K562 (cell line): ENCODE data around the gene DYRK1A. TPM values are rescaled to one million over a fixed set of nuclear protein-coding genes. Genes with fewer than 3 reads are reported as not detected.

Experiments
- JUNB ChIP-seq: fragments of 450-650 bp; formaldehyde crosslinking; conservative IDR thresholded peaks from 2 replicates; pipeline ENCODE4 v1.4.0; 2020; ENCODE audit warnings: mild to moderate bottlenecking
- L3MBTL2 ChIP-seq: fragments of 450-650 bp; IDR thresholded peaks from 2 replicates; pipeline ENCODE4 v1.6.1; 2016; ENCODE audit warnings: mild to moderate bottlenecking, moderate library complexity
- LCOR ChIP-seq: sonication (generic); formaldehyde crosslinking; IDR thresholded peaks from 2 replicates; pipeline ENCODE4 v1.8.0; 2022; ENCODE audit warnings: mild to moderate bottlenecking, missing genetic modification reagents
- RBM14 ChIP-seq: fragments of 200-400 bp; formaldehyde crosslinking; IDR thresholded peaks from 2 replicates; pipeline ENCODE4 v1.6.1; 2018; ENCODE audit warnings: low read depth, mild to moderate bottlenecking, low read length, moderate library complexity, borderline replicate concordance; ENCODE audit not compliant: insufficient read depth
- SNIP1 ChIP-seq: fragments of 450-650 bp; IDR thresholded peaks from 2 replicates; pipeline ENCODE4 v1.7.1; 2017; ENCODE audit warnings: low read depth, mild to moderate bottlenecking
- TBL1XR1 ChIP-seq, 2 experiments: IDR thresholded peaks; 2 replicates each; pipeline ENCODE4 v1.6.1; 2012; ENCODE audit warnings: improper control_type of control experiment in 2 of 2, low read length in 2 of 2, mild to moderate bottlenecking in 1 of 2
- THRAP3 ChIP-seq: fragments of 450-650 bp; IDR thresholded peaks from 2 replicates; pipeline ENCODE4 v1.6.1; 2016; ENCODE audit warnings: mild to moderate bottlenecking, inconsistent platforms, borderline replicate concordance
- XRCC4 ChIP-seq: IDR thresholded peaks from one replicate; pipeline ENCODE4 v1.6.1; 2011; ENCODE audit not compliant: insufficient read depth, insufficient read length; ENCODE audit errors: extremely low read depth
- ZFX ChIP-seq: sonication (generic); formaldehyde crosslinking; IDR thresholded peaks from 2 replicates; pipeline ENCODE4 v1.8.0; 2022; ENCODE audit warnings: mild to moderate bottlenecking, missing genetic modification reagents, moderate library complexity
- ZNF436 ChIP-seq: fragments of 250-450, 450-650 bp; sonication (Bioruptor Pico); formaldehyde crosslinking; IDR thresholded peaks from 2 replicates; pipeline ENCODE4 v1.7.0; 2020; ENCODE audit warnings: mild to moderate bottlenecking
- polyA plus RNA-seq, 8 experiments: library from polyadenylated mRNA; depleted of rRNA in 4 of 8; stranded (reverse) in 5 of 8; unstranded in 3 of 8; fragments of >200 nt; fragmentation: Nextera tagmentation in 2 of 8; fragmentation: Illumina TruSeq in 1 of 8; extraction: Ambion mirVana in 2 of 8; extraction: Trizol in 1 of 8; gene quantifications; 2 replicates each; pipeline versions ENCODE4 v1.2.1 to v1.2.3, GENCODE V29; 2011 to 2014; ENCODE audit warnings: inconsistent platforms in 1 of 8, missing spikeins in 1 of 8
- total RNA-seq, 7 experiments: library from RNA; depleted of rRNA in 6 of 7; stranded (reverse); fragments of >200 nt in 6 of 7; fragmentation: Illumina TruSeq in 2 of 7; extraction: Trizol in 2 of 7; gene quantifications; 2 replicates each; pipeline versions ENCODE4 v1.2.1 to v1.2.3, GENCODE V29; 2011 to 2021; ENCODE audit warnings: low replicate concordance in 1 of 7
- TF ChIP-seq, protein P1 (sequence below): fragments of 450-650 bp; IDR thresholded peaks from 2 replicates; pipeline ENCODE4 v1.6.1; 2017; ENCODE audit warnings: antibody characterized with exemption, mild to moderate bottlenecking
- TF ChIP-seq, protein P2 (sequence below): sonication (generic); formaldehyde crosslinking; IDR thresholded peaks from 2 replicates; pipeline ENCODE4 v1.8.1; 2022; ENCODE audit warnings: missing genetic modification reagents

The DYRK1A gene
- total and polyA plus RNA-seq, 9 of the 15 experiments (the other 6 are each of a cell fraction or from before 2014, with no cell fraction given), result 3.7 to 64.8 (median 42.3) TPM

- TF ChIP-seq, protein P1, sequence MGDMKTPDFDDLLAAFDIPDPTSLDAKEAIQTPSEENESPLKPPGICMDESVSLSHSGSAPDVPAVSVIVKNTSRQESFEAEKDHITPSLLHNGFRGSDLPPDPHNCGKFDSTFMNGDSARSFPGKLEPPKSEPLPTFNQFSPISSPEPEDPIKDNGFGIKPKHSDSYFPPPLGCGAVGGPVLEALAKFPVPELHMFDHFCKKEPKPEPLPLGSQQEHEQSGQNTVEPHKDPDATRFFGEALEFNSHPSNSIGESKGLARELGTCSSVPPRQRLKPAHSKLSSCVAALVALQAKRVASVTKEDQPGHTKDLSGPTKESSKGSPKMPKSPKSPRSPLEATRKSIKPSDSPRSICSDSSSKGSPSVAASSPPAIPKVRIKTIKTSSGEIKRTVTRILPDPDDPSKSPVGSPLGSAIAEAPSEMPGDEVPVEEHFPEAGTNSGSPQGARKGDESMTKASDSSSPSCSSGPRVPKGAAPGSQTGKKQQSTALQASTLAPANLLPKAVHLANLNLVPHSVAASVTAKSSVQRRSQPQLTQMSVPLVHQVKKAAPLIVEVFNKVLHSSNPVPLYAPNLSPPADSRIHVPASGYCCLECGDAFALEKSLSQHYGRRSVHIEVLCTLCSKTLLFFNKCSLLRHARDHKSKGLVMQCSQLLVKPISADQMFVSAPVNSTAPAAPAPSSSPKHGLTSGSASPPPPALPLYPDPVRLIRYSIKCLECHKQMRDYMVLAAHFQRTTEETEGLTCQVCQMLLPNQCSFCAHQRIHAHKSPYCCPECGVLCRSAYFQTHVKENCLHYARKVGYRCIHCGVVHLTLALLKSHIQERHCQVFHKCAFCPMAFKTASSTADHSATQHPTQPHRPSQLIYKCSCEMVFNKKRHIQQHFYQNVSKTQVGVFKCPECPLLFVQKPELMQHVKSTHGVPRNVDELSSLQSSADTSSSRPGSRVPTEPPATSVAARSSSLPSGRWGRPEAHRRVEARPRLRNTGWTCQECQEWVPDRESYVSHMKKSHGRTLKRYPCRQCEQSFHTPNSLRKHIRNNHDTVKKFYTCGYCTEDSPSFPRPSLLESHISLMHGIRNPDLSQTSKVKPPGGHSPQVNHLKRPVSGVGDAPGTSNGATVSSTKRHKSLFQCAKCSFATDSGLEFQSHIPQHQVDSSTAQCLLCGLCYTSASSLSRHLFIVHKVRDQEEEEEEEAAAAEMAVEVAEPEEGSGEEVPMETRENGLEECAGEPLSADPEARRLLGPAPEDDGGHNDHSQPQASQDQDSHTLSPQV, result peak; percentile 14; the same call in 1 of the 2 replicates
- TF ChIP-seq L3MBTL2, result peak; percentile 87
- no peak for TF ChIP-seq THRAP3
- TF ChIP-seq XRCC4, result no peak
- no peak for TF ChIP-seq SNIP1
- TF ChIP-seq JUNB (CRISPR knock-in tag), result no peak
- TF ChIP-seq ZNF436 (CRISPR knock-in tag), result no peak
- TF ChIP-seq TBL1XR1 (IDR thresholded peaks at IDR 0.05; ENCODE audit: low read length in 2 of 2), result no peak
- TF ChIP-seq RBM14, result no peak
- no peak for TF ChIP-seq LCOR
- TF ChIP-seq ZFX, result peak; percentile 37; the same call in 1 of the 2 replicates
- TF ChIP-seq, protein P2, sequence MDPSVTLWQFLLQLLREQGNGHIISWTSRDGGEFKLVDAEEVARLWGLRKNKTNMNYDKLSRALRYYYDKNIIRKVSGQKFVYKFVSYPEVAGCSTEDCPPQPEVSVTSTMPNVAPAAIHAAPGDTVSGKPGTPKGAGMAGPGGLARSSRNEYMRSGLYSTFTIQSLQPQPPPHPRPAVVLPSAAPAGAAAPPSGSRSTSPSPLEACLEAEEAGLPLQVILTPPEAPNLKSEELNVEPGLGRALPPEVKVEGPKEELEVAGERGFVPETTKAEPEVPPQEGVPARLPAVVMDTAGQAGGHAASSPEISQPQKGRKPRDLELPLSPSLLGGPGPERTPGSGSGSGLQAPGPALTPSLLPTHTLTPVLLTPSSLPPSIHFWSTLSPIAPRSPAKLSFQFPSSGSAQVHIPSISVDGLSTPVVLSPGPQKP (CRISPR knock-in tag), result no peak
Measured at GRCh38 chr21:37564924-37565529, 198.5 kb downstream of the DYRK1A start (continued).
